GM18498 (cell line): ENCODE results near the gene CLN3.
"Not testable (repeated sequence)": the region's sequence is repeated elsewhere in the genome, so short reads cannot be mapped to it uniquely, and the experiment has no call there.

Experiments
- ATAC-seq: cut with Tn5 transposase; IDR thresholded peaks from one replicate; pipeline ENCODE4 v1.9.1; 2021; ENCODE audit warnings: mild to moderate bottlenecking, moderate library complexity; ENCODE audit not compliant: unreplicated experiment

The CLN3 gene

DNA sequence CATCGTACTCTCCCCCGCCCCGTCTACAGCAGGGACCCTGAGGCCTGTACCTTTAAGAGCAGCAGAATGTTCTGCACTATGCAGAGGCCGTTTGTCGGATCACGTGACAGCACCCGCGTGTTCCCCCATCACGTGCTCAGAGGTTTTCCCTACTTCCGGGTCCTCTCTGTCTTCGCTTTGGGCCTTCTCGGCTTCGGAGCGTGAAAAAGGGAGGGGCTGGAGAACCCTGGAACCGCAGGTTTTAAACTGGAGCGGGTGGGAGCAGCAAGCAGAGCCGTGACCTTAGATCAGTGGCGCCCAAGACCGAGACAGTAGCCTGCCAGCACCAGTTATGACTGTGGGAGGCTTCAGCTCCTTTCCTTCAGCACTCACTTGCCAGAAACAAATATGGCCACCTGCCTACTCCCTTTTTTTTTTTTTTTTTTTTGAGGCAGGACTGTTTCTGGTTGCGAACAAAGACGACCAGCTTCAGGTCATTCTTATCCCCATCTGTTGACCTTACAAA, at the start of gene CLN3:
Gene CLN3, minus strand, starts transcription at position 105 of the 505 bp plus-strand sequence. CDS start 315 bp downstream, outside the sequence.
- peak; percentile 77 for ATAC-seq

DNA sequence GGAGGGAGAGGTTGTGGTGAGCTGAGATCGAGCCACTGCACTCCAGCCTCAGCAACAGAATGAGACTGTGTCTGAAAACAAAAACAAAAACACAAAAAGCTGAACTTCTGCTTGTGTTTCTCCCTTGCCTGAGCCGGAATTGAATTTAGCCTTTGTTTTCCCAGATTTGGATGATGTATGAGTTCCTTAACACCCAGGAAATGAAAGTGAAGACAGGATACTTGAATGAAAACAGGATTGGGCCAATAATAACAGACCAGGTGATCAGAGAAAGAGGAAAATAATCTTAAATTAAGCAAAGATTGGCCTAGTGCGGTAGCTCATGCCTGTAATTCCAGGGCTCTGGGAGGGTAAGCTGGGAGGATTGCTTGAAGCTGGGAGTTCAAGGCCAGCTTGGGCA, 48.5 kb upstream of the CLN3 start:
- no peak for ATAC-seq

DNA sequence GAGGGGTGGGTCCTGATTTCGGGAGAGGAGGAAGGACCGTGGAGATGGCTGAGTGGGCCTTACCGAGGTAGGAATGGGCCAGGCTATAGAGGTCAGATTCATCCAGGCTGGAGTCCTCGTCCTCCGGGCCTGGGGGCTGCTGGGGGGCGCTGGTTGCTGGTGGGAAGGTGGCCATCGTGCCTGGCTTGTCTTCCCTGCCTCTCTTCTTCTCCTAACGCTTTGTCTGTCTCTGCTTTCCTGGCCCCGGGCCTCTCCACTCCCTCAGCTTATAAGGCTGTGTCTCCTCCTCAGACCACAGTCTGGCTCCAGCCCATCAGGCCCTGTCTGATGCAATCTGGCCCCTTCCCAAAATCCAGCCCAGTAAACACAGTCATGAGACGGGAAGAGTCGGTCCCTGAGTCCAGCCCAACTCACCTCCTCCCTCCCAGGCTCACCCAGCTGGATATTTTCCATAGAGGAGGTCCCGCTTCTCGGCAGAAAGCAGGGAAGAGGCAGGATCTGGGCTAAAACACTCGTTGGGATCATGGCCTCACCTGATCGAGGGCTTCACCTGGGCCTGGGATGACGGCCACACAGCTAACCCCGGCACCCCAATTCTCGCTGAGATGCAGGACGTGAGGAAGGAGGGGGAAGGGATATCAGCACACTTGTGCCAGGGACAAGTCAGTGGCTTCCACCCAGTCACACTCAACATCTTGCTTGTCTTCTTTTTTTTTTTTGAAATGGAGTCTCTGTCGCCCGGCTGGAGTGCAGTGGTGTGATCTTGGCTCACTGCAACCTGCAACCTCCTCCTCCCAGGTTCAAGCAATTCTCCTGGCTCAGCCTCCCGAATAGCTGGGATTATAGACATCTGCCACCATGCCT, 47.1 kb upstream of the CLN3 start, which contains the start of gene NUPR1:
Gene NUPR1, minus strand, starts transcription at position 242 of the 864 bp plus-strand sequence. Its CDS starts 67 bp downstream, at position 175.
- ATAC-seq: no peak

DNA sequence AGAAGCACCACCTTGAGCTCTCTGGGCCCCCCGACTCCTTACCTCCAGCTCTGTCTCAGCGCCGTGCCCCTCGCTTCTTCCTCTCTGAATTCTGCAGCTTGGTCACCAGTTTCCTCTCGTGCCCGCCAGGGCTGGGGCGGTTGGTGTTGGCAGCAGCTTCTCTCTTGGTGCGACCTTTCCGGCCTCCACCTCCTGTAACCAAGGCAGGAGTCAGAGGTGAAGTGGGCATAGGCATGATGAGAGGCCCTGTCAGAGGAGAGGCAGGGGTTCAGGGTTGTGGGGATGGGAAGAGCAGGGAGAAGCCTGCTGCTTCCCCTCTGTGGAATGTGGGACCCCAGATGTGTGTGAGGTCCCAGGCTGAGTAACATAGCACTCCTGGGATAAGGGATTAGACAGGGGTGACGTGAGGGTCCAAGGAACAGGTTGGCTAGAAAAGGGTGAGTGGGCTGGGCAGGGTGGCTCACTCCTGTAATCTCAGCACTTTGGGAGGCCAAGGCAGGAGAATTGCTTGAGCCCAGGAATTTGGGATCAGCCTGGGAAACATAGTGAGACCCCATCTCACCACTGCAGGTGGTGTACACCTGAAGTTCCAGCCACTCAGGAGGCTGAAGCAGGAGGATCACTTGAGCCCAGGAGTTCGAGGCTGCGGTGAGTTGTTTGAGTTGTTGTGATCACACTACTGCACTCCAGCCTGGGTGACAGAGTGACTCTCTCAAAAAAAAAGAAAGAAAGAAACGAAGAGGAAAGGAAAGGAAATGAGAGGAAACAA, 46.3 kb upstream of the CLN3 start:
- ATAC-seq: no peak

DNA sequence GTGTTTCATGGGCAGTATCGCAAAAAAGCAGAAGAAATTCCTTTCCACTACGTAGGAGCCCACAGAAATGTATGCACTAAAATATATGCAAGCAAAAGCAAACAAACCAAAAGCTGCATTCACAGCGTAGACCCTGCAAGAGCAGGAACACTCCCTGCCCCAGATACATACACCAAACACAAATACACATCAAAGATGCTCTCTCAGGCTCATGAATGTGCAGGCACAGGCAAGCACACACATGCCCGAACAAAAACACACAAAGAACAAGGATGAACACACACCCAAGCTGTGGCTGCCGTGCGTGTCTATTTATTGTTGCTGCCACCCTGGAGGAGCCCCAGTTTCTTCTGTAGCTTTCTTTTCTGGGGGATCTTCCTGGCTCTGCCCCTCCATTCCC, 45.2 kb upstream of the CLN3 start:
- no peak for ATAC-seq

DNA sequence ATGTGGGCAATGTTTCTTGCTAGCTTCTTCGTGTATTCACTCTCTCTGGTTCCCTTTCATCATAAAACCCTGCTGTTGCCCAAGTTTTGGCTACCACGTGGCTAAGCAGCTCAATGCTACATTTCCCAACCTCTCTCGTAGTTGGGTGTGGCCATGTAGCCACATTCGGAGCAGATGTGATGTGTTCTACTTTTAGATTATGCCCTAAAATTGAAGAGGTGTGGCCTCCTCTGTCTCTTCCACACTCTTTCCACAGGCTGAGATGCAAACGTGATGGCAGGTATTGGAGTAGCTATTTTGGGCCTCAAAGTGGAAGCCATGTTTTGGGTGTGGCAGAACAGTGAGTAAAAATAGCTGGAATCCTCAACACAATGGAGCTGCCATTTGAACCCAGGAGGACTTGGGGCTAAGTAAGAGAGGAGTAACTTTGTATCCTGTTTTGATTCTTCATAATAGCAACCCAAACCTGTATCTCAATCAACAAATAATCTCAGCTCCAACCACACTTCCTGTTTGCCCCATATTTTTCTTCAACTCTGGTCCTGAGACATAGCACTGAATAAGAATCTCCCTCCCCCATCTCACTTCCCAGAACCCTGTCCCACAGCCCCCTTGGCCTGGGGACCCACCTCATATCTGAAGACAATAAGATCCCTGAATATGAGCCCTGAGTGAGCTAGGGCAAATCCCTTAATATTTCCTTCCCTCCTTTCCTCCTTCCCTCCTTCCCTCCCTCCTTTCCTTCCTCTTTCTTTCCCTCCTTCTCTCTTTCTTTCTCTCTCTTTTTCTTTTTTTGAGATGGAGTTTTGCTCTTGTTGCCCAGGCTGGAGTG, 42.9 kb upstream of the CLN3 start:
- no peak for ATAC-seq

DNA sequence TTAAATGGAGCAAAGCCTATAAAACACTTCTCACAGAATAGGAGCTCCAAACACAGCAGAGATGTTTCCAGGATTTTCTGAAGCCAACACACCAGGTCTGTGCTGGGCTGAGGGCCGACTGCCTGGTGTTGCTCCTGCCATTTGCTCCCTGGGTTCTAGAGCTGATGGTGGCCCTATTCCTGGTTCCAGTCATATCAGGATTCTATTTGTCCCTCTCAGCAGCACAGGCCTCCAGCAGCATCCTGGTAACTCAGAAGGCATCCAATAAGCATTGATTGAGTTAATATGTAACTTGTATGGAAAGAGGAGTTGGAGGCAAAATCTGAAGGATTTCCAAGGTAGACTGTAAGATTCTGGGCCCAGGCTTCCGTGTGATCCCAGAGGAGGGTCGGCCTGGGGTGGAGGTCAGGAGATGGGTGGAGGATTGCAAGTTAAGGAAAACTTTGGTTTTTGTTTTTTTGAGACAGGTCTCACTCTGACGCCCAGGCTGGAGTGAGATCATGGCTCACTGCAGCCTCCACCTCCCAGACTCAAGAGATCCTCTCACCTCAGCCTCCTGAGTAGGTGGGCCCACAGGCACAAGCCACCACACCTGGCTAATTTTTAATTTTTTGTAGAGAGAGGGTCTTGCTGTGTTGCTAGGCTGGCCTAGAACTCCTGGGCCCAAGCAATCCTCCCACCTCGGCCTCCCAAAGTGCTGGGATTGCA, 41.2 kb upstream of the CLN3 start:
- no peak for ATAC-seq

DNA sequence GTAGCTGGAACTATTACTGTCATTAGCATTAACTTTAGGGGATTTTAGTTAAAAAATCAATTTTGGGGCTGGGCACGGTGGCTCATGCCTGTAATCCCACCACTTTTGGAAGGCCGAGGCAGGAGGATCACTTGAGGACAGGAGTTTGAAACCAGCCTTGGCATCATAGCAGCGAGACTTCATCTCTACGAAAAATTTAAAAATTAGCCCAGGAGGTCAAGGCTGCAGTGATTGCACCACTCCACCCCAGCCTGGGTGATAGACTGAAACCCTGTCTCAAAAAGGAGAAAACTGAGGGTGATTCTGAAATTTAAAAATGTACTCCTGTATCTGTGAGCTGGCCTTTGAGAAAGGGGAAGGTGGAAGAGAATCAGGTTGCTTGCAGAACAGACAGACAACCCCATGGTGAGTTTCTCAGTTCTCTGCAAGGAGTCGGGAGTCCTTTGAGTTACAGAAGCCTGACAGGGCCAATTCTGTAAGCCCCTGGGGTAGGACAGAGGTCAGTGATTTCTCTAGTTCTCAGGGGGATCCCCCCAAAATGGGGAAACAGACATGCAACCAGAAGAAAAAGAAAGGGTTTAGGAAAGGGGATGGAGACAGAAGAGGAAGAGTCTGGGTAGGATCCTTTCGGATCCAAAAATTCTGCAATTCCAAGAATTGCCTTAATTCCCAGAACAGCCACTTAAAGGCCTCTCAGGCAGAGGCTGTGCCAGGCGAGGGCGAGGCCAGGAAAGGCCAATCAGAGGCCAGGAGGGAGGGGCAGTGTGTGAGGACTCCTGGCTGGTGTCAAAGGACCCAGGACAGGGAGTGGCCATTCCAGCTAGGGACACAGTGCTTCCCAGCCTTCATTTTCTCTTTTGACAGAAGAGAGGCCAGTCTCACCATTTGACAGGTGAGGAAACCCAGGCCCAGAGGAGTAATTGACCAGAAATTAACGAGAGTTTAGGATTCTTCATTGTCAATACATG, 40.2 kb upstream of the CLN3 start:
- no peak for ATAC-seq

DNA sequence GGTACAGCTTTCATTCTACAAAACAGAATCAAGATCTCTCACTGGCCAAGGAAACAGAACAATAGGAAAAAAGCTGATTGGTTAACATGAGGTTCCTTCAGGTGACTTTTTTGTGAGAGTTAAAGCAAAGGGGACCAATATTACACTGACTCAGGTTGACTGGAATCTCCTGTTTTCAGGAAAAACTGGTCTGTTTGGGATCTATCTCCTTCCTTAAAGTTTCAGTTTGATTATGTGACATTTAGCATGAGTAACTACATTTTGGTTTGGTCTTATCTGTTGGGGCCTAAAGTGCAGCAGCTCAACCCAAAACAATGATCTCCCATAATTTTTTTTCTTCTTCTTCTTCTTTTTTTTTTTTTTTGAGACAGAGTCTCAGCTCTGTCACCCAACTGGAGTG, 37.2 kb upstream of the CLN3 start:
- no peak for ATAC-seq

DNA sequence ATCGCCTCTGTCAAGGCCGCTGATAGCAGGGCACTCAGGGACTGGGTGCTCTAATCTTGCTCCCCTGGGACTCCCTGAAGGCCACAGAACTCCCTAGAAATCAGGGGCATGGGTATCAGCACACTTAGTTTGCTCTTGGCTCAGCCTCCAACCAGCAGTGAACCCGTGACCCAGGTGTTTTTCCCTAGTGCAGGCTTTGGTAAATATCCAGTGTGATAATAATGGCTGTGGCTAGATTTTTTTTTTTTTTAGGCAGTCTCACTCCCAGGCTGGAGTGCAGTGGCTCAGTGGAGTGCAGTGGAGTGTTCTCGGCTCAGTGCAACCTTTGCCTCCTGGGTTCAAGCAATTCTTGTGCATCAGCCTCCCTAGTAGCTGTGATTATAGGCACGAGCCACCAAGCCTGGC, 36.6 kb upstream of the CLN3 start:
- no peak for ATAC-seq

DNA sequence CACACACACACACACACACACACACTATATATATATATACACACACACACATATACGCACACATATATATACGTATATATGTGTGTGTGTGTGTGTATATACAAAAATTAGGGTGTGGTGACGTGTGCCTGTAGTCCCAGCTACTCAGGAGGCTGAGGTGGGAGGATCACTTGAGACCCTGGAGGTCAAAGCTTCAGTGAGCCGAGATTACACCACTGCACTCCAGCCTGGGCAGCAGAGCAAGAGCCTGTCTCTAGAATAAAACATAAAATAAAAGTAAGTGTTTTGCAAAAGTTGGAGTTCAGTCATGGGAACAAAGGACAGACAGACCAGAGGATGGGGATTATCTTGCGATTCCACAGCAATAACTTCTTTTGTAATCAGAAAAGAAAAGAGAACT, 36.1 kb upstream of the CLN3 start:
- ATAC-seq: no peak

DNA sequence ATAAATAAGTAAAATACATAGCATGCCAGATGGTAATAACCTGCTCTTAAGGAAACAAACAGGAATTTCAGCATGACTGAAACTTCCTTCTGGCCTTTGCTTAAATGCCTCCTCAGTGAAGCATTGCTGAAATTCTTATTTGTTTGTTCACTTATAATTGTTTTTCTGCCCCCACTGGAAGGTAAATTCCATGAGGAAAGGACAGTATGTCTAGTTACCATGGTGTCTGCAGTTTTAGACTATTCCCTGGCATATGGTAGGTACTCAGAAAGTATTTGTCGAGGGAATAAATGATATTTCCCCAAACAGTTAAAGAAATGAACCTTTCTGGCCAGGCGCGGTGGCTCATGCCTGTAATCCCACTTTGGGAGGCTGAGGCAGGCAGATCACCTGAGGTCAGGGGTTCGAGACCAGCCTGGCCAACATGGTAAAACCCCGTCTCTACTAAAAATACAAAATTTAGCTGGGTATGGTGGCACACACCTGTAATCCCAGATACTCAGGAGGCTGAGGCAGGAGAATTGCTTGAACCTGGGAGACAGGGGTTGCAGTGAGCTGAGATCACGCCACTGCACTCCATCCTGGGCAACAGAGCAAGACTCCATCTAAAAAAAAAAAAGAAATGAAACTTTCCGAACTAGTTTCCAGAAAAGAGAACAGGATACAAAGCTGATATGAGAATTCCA, 35.4 kb upstream of the CLN3 start:
- ATAC-seq: not testable (repeated sequence)

DNA sequence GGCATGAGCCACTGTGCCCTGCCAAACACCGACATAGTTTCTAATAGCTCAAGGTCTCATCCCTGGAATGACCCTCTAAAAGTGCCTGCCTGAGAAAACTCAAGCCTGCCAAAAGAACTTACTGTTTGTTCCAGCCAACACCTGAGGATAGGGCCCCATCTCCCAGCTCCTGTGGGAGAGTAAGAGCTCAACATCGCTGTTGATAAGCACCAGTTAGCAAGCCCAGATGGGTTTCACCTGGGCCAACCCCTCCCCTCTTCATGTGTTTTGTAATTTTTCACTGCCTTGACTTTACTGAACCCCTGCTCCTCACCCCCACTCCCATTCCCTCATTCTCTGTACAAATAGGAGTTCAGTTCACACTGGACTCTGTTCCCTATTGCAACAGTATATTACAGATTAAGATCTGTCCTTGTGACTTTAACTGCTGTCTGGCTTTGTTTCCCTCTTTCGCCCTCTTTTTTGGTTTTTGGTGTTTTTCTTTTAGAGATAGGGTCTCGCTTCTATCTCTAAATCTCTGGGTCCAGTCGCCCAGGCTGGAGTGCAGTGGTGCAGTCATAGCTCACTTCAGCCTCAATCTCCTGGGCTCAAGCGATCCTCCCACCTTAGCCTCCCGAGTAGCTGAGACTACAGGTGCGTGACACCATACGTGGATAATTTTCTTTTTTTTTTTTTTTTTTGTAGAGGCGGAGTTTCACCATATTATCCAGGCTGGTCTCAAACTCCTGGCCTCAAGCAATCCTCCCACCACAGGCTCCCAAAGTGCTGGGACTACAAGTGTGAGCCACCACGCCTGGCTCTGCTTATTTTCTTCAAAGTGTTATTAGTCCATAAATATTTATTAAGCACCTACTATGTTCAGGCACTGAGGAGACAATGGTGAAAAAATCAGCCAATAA, 34.6 kb upstream of the CLN3 start:
- no peak for ATAC-seq

DNA sequence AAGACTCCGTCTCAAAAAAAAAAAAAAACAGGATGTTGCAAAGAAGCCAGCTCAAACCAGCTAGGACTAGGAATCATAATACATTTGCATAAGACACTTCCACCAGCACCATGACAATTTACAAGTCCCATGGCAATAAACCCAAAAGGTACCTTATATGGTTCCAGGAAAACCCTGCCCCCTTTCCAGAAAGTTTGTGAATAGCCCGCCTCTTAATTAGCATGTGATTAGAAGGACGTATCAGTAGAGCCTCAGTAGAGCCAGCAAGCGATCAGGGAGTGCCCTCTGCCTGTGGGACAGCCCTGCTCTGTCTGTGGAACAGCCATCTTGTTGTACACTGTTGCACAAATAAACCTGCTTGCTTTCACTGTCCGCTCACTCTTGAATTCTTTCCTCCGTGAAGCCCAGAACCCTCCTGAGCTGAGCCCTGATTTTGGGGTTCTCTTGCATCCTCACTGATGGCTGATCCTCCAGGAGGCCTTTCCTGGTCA, 32.9 kb upstream of the CLN3 start:
- ATAC-seq: no peak

DNA sequence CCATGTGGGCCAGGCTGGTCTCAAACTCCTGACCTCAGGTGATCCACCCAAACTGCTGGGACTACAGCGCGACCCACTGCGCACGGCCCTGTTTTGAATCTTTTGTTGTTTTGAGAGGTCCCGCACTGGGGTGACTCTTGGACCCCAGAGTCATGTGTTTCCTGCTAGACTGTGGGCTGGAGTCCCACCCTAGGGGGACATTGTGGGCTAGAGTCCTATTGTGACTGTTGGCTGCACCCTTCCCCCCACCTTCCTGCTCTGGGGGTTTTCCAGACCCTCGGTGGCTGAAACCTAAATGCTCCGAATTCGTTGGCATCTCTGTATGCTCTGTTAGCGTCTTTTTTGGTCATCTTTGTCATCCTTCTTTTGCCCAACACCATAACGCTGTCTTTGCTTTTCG, 30.9 kb upstream of the CLN3 start:
- no peak for ATAC-seq

DNA sequence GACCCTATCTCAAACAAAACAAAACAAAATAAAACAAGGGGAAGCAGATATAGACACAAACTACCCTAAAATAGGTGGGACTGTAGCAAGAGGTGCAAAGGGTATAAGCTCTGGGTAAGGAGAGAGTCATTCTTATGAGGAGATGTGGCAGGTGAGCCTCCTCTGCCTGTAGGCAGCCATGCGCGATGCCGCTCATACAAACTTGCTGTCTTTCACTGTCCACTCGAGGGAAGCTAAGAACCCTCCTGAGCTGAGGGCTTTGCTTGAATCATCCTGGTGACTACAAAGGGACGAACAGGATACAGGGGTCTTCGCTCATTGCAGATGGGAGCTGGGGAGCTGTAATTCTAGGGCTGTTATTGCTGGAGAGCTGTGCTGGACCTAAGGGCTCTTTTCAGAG, 29.6 kb upstream of the CLN3 start:
- ATAC-seq: no peak

DNA sequence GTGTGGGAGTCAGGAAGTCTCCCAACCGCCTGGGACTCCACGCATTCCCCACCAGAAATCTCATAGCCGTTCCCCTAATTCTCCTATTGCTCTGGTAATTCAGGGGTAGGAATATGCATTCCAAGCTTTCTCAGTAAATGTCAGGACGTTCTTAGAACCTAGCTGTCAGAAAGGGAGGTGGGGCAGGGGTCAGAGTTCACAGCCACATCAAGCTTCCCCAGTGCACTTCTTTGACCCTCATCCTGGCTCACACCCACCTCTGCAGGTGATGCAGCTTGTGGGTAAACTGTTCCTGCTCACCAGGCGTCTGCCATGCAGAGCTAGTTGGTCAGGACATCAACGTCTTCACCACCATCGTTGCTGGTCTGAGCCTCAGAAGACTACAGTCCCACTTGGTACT, 28.8 kb upstream of the CLN3 start:
- no peak for ATAC-seq
